ENCODE measurements around the gene TNFSF13B. TPM values are rescaled to one million over a fixed set of nuclear protein-coding genes. Genes with fewer than 3 reads are reported as not detected.
A peak's percentile ranks its signal among the peaks of the same experiment; 100 is the strongest.

TNFSF13B gene
- total and polyA plus RNA-seq, 10 of the 15 experiments (the other 5 are each of a cell fraction or from before 2014, with no cell fraction given) = 11.0 to 64.2 (median 17.0) TPM

- TF ChIP-seq TARDBP (IDR thresholded peaks at IDR 0.05; ENCODE audit: borderline replicate concordance) (no peak), JUNB (IDR thresholded peaks at IDR 0.05) (peak; percentile 58), SKIL (IDR thresholded peaks at IDR 0.05; ENCODE audit: low read depth, poor library complexity, severe bottlenecking) (peak; percentile 22), JUND (IDR thresholded peaks at IDR 0.05; ENCODE audit: low read depth, low read length) (0 out of 2 replicates have a peak, but pooled peaks have one; percentile 6), TBL1XR1 (IDR thresholded peaks at IDR 0.05; ENCODE audit: low read depth, low read length) (no peak), DPF2 (IDR thresholded peaks at IDR 0.05) (0 out of 2 replicates have a peak, but pooled peaks have one; percentile 16), IRF4 (IDR thresholded peaks at IDR 0.05; ENCODE audit: low read depth, low read length) (peak; percentile 32; the same call in 1 of the 2 replicates), NBN (IDR thresholded peaks at IDR 0.05) (no peak)
These were observed 20.4 kb upstream of the TNFSF13B start (continued) for GRCh38 chr13:108249150-108249549.

GRCh38 chr13:108257248-108257647 is 12.3 kb upstream of the TNFSF13B start:
- ChIA-PET RAD21 (ENCODE audit: unreplicated experiment) (no interaction called here), SMC1A (ENCODE audit: uncharacterized antibody, unreplicated experiment) (no interaction called here), CTCF (interaction anchor here (1.0 kb wide), 1 partner anchor 12 kb away, joined by 4 read pairs; the partner anchor contains the start of gene TNFSF13B), POLR2A (no interaction called here)
- H4K20me1 ChIP-seq (ENCODE audit: control insufficient read depth, insufficient read depth) = no peaks in the 10 kb centered on the region
- no peak overlapping the region for H3K27ac ChIP-seq (ENCODE audit: control insufficient read depth, insufficient read depth)
- no peaks in the 10 kb centered on the region for H3K27me3 ChIP-seq (replicated peaks in 1 of 2; ENCODE audit: control insufficient read depth in 2 of 2, insufficient read depth in 2 of 2, low read length in 1 of 2)
- no peak overlapping the region for H3K4me2 ChIP-seq (ENCODE audit: control insufficient read depth, insufficient read depth)
- ATAC-seq (no peak), DNase-seq (ENCODE audit: low read depth, low spot score) (no peak), FAIRE-seq (no peak)
- H3K9ac ChIP-seq (ENCODE audit: control insufficient read depth, insufficient read depth, low read length) = no peak overlapping the region
- H3K36me3 ChIP-seq (ENCODE audit: control insufficient read depth in 2 of 2, insufficient read depth in 2 of 2, low read length in 1 of 2) = no peaks in the 10 kb centered on the region
- H3K4me3 ChIP-seq = no peak overlapping the region
- no TSS peak for BruUV-seq (replicated peaks)
- WGBS (ENCODE audit: insufficient coverage, insufficient replicate concordance, low lambda C conversion rate, missing lambda C conversion rate) = 69% methylated on average over 2 of the region's 2 CpGs
- H2AFZ ChIP-seq (ENCODE audit: control insufficient read depth, low read depth, low read length) = no peak overlapping the region
- in situ Hi-C loops (cut with MboI) = no loop called here
- H3K4me1 ChIP-seq (ENCODE audit: control insufficient read depth, insufficient read depth, low read length) = no peaks in the 10 kb centered on the region
- intact Hi-C loops (cut with micrococcal nuclease; ENCODE audit: unreplicated experiment) = no loop called here
- no peaks in the 10 kb centered on the region for H3K79me2 ChIP-seq (ENCODE audit: control insufficient read depth, insufficient read depth, low read length)
- TF ChIP-seq KDM1A (IDR thresholded peaks at IDR 0.05; ENCODE audit: borderline replicate concordance) = no peak
- no peak for TF ChIP-seq BCLAF1 (IDR thresholded peaks at IDR 0.05)
- no peak for TF ChIP-seq MYC (IDR thresholded peaks at IDR 0.05; ENCODE audit: insufficient read depth, insufficient read length, insufficient replicate concordance, low read length, severe bottlenecking)
- no peaks in the 10 kb centered on the region; the same call in 2 of the 3 replicates for H3K9me3 ChIP-seq (replicated peaks; ENCODE audit: control insufficient read depth, insufficient read depth, low read length)

Data from GM12878 (cell line).